RPMI8226 (cell line): ENCODE measurements around the gene MAB21L4.

Source experiments
- DNase-seq: peaks from one replicate; pipeline ENCODE4 v3.0.0-alpha.2; 2015

MAB21L4 gene

GRCh38 chr2:240892925-240893324 is 3.0 kb downstream of the MAB21L4 start:
- no peak for DNase-seq

GRCh38 chr2:240892356-240892755 is 3.6 kb downstream of the MAB21L4 start:
- DNase-seq = no peak

GRCh38 chr2:240891492-240892340 is 4.2 kb downstream of the MAB21L4 start:
- DNase-seq = no peak

- DNase-seq = no peak
These were observed 5.3 kb downstream of the MAB21L4 start for GRCh38 chr2:240890691-240891090.

GRCh38 chr2:240889601-240890560 is 6.1 kb downstream of the MAB21L4 start:
- no peak for DNase-seq

- DNase-seq = no peak
These were observed 6.9 kb downstream of the MAB21L4 start for GRCh38 chr2:240888890-240889573.

- DNase-seq = no peak
These were observed 7.6 kb downstream of the MAB21L4 start for GRCh38 chr2:240888130-240888889.

- no peak for DNase-seq
These were observed 8.3 kb downstream of the MAB21L4 start for GRCh38 chr2:240887631-240888030.

- no peak for DNase-seq
These were observed 9.0 kb downstream of the MAB21L4 start for GRCh38 chr2:240886678-240887609.

GRCh38 chr2:240886023-240886565 is 9.9 kb downstream of the MAB21L4 start:
- no peak for DNase-seq

GRCh38 chr2:240885566-240885965 is 10.4 kb downstream of the MAB21L4 start:
- no peak for DNase-seq

GRCh38 chr2:240884745-240885144 is 11.2 kb downstream of the MAB21L4 start:
- no peak for DNase-seq

- no peak for DNase-seq
These were observed 11.7 kb downstream of the MAB21L4 start for GRCh38 chr2:240884221-240884620.

GRCh38 chr2:240881913-240882312 is 14.0 kb downstream of the MAB21L4 start:
- no peak for DNase-seq

GRCh38 chr2:240879105-240879504 is 16.9 kb downstream of the MAB21L4 start:
- DNase-seq = no peak

GRCh38 chr2:240878341-240878936 is 17.5 kb downstream of the MAB21L4 start:
- no peak for DNase-seq

- no peak for DNase-seq
These were observed 18.3 kb downstream of the MAB21L4 start for GRCh38 chr2:240877460-240878340.

GRCh38 chr2:240876475-240877251 is 19.3 kb downstream of the MAB21L4 start:
- no peak for DNase-seq
